GM15510 (cell line): ENCODE measurements around the gene MED20.

ENCODE experiments used
- POLR2A ChIP-seq: IDR thresholded peaks from 3 replicates; pipeline ENCODE4 v1.6.1; 2011; ENCODE audit warnings: borderline replicate concordance; ENCODE audit not compliant: insufficient read length; ENCODE audit errors: extremely low read depth

MED20 gene

DNA sequence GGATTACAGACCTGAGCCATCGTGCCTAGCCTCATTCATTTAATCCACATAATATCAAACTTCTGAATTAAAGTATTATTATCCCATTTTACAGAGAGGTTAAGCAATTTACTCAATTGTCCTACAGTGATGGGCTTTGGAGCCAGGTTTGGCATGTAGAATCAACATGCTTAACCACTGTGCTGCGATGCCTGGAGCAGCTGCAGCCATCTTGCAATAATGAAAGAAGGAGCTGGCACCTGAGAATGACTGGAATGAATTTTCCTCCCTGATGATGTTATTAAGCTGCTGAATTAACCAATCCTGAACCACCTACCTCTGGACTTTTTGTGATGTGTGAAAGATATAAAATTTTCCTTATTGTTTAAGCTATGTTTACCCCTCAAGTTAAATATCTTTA is 33.7 kb upstream of the MED20 start:
- no peak for TF ChIP-seq POLR2A

DNA sequence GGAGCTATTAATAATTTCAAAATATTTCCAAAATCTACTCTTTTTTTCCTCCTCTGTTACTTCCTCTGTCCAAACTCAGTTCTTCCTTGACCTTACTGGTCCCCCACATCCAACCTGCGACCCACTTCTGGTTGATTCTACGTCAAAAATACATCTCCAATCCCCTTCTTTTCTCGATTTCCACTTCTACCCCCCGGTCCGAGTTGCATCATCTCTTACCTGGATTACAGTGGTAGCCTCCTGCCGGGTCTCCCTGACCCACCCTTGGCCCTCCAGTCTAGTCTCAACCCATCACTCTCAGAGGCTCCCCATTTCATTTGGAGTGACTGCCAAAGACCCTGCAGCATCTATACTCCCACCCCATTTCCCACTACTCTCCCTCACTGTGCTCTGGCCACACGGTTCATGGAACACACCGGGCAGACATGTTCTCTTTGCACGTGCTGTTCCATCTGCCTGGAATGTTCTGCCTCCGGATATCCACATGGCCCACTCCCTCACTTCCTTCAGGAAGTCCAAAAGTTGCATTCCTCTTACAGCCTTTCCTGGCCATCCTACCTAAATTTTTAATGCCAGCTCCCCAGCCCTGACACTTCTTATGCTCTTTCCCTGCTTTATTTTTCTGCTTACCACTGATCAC is 26.8 kb upstream of the MED20 start:
- TF ChIP-seq POLR2A = no peak

DNA sequence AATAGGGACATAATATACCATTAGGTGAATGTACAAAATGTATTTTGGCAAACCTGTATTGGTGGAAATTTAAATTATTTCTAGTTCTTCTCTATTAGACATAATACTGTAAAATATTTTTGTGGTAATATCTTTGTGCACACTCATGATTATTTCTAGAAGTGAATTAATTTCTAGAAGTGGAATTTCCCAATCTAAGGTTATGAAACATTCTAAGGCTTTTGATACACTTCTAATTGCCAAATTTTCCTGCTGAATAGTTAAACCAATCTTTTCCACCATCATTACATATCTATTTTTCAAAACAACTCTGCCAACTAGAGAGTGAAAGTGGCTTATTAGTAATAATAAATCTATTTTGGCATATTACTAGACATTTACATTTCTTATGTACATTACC is 22.5 kb upstream of the MED20 start:
- TF ChIP-seq POLR2A = no peak

DNA sequence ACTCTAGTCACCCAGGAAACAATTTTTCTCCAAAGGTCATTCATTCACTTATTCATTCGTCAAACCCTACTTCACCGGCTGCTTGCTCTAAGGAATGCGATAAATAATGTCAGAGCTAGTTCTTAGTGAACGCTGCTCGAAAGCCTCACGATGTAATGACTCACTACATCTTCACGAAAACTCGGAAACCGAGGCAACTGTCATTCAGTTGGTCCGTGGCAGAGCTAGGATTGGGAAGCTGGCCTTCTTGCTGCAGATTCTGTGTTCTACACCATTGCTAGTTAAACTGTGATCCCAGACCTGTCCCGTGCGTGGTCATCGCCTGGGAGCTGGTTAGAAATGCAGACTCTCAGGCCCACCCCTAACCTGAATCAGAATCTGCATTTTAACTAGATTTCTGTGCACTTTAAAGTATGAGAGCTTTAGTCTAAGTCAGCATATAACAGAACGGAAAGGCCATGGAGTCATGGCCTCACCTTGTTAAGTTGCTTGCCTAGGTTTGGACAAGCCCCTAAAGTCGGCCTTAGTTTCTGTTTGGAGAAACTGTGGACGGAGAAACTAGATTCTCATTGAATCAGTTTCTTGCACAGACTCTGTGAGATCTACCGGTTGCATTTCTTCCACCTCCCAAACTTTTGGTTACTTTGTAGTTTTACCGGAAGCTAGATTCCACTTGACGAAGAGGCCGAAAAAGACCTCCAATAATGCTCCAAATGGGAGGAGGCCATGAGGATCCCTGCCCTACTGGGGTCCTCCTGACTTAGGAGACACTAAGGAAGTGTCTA is 21.3 kb upstream of the MED20 start:
- no peak for TF ChIP-seq POLR2A

DNA sequence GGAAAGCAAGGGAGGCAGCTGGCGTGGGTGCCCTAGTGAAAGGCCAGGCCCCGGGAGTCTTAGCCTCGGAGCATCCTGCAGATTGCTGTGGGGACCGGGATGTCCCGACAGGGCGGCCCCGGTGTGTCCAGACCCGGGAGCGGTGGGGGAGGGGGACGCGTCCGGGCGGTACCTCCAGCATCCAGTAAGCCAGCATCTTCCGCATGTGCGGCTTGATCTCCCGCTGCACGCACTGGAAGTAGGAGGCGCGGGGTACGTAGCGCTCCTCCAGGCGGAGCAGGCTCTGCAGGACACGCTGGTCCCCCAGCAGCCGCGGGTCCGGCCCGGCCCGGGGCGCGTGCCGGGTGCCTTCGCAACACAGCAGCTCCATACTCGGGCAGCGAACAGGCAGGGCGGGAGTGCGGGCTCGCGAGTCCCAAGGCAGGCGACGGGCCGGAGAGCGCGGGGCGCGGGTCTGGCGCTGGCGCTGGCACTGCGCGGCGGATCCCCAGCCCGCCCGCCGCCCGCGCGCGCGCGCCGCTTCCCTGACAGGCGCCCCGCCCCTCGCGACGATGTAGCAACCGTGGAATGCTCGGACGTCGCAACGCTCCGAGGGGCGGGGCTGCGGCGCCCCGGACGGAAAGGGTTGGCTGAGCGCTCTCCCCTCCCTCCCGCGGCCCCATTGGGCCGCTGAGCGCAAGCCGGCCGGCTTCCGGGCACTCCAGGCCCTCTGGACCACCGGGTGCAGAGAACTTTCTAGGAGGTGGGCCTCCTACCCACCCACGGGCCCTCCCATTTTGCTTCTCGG is 20.5 kb upstream of the MED20 start, which contains the start of gene CCND3:
Gene CCND3 (minus strand): TSS at position 529 of the 787 bp plus-strand sequence. CDS start 159 bp downstream, at position 370.
- peak; percentile 76 for TF ChIP-seq POLR2A

DNA sequence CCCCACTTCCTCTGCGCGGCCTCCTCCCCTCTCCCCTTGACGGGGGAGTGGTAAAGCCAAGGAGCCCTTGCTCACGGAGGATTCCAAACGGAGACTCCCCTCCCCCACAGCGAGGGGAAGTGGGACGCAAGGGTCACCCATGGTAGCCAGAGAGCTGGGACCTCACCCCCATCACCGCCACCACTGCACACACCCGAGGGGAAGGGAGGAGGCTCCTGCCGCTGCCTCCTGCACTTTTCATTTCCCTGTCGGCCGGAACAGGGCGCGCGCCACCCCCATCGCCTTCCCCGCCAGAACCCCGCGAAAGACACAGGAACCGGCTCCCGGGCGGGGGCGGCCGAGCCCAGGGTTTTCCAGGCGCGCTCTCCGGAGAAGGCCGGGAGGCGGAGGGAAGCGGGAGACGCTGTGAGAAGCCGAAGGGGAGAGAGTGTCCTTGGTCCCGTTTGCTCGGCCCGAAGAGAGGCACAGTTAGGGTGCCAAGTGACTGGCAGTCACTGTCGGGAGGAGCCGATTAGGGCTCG is 19.9 kb upstream of the MED20 start:
- no peak for TF ChIP-seq POLR2A

DNA sequence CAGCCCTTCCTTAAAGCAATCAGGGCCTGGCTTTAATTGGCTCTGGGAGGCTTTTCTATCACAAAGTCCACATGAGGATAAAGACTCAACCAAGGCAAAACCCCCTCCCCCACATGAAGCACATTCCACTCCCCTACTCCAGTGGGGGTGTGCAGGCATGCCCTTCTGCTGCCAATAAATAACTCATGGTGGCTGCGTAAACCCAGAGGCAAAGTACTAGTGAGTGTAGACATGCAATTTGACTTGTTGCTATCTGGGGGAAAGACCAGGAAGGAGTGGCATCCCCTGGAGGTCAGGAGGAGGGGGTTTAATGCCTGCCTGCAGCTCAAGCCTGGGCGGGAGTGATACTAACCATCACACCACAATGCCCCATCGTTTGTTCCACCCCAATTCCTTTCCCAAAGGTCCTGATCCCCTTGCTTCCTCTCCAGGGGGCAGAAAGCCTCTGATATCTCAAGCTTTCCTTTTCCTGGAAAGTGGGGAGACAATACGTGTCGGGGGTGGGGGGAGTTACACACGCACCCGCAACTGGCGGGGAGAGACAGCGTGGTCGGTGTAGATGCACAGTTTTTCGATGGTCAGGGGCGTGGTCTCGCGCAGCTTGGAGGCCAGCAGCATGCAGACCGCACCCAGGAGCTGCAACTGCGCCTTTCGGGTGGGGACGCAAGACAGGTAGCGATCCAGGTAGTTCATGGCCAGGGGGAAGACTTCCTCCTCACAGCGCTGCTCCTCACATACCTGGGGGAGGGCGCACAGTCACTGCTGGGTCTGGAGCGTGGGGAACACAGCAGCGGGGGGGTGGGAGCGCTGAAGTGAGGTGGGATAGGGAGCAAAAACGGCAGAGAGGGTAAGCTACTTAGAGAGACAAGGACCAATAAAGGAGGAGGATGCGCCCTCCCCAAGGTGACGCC is 19.2 kb upstream of the MED20 start:
- TF ChIP-seq POLR2A = no peak

DNA sequence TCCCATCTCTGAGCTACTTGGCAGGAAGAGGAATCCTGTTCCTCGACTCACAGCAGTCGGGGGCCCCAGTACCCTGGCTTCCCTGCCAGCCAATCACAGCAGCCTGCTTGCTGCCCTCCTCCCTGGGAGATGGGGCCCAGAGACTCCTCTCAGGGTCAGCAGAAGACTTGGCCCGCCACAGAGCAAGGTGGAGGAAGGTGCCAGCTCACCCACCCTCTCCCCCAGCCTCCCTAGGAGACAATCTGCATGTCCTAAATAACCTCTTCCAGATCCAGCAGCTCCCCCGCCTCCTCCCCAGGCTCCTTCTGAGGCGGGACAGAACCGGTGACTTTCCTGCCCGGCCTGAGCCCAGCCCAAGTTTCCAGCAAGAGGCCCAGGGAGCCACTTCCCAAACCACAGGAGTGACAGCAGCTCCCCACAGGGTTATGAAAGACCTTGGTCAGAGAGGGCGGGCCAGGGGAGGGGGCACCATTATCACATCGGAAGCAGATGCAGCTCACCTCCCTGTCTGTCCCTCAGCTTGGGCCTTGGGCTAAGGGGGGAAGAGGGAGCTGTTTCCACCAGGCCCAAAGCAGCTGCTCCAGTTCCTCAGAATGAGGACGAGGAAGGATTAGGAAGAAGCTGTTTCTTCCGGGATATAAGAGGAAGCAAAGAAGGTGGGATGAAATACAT is 18.4 kb upstream of the MED20 start:
- no peak for TF ChIP-seq POLR2A

DNA sequence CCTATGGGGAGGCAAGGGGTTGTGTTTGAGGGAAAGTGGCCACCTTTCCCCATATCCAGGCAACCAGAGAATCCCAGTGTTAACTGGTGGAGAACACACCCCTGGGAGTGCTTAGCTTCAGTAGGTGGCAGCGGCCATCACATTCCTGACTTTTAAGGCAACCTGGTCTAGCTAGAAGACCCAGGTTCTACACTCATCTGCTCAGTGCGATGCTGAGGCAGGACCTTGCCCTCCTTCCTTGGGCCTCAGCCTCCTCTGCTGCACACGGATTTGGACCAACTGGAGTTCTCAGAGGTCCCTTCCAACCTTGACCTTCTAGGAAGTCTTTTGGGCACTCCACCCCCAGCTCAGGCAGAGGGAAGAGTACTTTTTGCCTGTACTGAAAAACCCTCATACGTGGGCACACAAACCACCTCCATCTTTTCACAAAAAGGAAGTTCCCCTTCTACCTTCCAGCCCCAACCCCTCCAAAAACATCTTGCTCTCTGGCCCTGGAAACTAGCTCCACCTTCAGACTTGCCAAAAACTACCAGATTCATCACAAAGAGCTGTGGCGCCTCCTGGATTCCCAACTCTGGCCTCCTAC is 17.7 kb upstream of the MED20 start:
- TF ChIP-seq POLR2A = no peak

DNA sequence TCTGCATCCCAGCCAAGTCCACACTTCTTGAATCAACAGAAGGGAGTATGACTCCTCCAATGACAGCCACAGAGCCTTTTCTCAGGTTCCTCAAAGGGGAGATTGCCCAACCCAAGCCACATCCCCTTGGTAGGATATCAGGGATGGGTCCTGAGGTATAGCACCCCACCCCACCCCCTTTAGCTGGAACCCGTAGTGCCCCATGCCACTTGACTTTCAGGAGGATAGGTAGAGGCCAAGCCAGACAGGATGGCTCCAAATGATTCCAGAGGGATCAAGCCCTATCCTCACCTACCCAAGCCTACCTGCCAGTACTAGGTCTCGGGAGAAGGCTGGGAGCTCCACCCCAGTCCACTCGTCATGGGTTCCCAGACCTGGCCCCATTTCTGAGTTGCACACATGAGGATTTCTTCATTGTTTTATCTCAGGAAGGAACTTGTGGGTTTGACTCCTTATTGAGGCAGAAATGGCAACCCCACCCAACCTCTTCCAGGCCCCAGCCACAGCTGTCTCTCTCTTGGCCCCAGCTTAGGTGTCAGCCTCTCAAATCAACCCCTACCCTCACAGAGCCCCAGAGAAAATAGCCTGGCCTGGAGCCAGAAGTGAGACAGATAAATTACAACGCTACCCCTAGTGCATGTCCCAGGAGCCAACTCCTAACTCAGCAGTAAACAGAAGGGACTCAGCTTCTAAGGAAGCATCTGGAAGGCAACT is 17.1 kb upstream of the MED20 start:
- no peak for TF ChIP-seq POLR2A

DNA sequence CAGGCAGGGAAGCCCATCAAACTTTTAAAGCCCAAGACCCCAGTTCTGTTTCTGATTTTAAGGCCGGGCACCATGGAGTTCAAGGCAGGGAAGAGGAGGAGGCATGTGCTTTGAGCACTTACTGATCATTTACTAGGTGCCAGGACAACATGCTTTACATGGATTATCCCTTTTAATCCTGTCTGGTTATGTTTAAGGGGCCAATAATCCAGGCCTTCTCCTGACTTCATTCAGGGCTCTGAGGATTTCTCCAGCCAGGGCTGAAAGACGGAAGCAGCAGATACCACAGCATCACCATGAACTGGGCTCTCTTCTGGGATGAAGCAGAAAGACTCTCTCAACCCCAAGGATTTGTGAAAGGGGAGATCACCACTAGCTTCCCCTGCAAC is 16.5 kb upstream of the MED20 start:
- TF ChIP-seq POLR2A = no peak

DNA sequence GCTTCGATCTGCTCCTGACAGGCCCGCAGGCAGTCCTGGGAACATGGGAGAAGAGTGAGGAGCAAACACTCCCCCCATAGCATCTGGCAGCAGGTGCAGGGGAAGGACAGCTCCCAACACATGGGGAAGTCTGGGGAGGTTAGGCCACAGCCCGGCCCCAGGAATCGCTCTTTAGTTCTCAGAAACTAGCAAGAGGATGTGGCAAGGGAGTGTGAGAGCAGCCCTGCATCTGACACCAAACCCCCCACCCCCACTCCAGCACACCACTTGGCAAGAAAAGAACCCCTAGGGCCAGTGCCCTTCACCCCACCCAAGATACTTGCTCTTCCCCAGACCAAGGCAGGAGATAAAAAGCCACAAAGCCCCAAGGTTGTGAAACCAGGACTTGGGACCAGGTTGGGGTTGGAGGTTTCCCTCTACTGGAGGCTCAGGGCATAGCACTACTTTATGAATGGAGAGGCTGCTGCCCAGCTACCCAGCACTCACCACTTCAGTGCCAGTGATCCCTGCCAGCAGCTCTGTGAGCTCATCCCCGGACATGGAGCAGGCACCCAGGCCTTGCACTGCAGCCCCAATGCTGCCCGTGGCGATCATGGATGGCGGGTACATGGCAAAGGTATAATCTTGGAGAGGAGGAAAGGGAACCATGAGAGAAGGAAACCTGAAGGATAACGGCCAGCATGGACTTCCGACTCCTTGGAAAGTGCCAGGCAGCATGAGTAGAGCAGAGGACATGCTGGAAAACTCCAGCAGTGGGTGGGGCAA is 15.3 kb upstream of the MED20 start:
- peak; percentile 25 for TF ChIP-seq POLR2A
